Mesothelial cell of epicardium (in vitro differentiated cells): Measurements from ENCODE around the gene NUP37. TPM values are rescaled to one million over a fixed set of nuclear protein-coding genes. Genes with fewer than 3 reads are reported as not detected.
"Not testable (repeated sequence)": the region's sequence is repeated elsewhere in the genome, so short reads cannot be mapped to it uniquely, and the experiment has no call there.

Experiments
- DNase-seq, 2 experiments: peaks; one replicate each; pipeline ENCODE4 v3.0.0; 2021; ENCODE audit warnings: low spot score in 2 of 2; ENCODE audit not compliant: unreplicated experiment in 2 of 2
- H3K27ac Mint-ChIP-seq: 2 replicates; pipeline ENCODE4 v1.8.0; 2021; ENCODE audit warnings: mixed read lengths
- H3K27me3 Mint-ChIP-seq: 2 replicates; pipeline ENCODE4 v1.8.0; 2021; ENCODE audit warnings: low read depth, mixed read lengths
- H3K36me3 Mint-ChIP-seq: 2 replicates; pipeline ENCODE4 v1.8.0; 2021; ENCODE audit warnings: mixed read lengths
- H3K4me1 Mint-ChIP-seq: 2 replicates; pipeline ENCODE4 v1.8.0; 2021; ENCODE audit warnings: mixed read lengths
- H3K4me3 Mint-ChIP-seq: 2 replicates; pipeline ENCODE4 v1.8.0; 2021; ENCODE audit warnings: mild to moderate bottlenecking, moderate library complexity, mixed read lengths
- H3K9me3 Mint-ChIP-seq: 2 replicates; pipeline ENCODE4 v1.8.0; 2021; ENCODE audit warnings: mixed read lengths
- total RNA-seq: library from RNA; stranded (reverse); gene quantifications from 3 replicates; pipeline ENCODE4 v1.2.1, GENCODE V29; 2021
- TF ChIP-seq, protein P1 (sequence below): fragments of 200-600 bp; sonication (generic); IDR thresholded peaks from one replicate; pipeline ENCODE4 v1.5.0; 2021; ENCODE audit warnings: antibody characterized with exemption; ENCODE audit not compliant: unreplicated experiment

NUP37 gene
- total RNA-seq, 1 donor from 2014 or later, result 35.2 TPM

GRCh38 chr12:102130720-102131119 lies 10.8 kb upstream of the NUP37 start:
- not testable (repeated sequence) for H3K4me1 Mint-ChIP-seq, H3K27ac Mint-ChIP-seq
- peaks cover 45% of the 10 kb centered on the region for H3K36me3 Mint-ChIP-seq

DNA sequence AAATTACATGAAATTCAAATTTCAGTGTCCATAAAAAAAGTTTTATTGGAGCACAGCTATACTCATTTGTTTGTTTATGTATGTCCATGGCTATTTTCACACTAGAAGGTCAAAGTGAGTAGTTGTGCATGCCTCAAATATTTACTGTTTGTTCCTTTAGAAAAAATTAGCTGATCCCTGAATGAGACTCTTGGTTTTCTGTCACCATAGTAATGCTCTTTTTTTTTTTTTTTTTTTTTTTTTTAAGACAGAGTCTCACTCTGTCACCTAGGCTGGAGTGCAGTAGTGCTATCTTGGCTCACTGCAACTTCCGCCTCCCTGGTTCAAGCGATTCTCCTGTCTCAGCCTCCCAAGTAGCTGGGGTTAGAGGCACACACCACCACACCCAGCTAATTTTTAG lies 1.4 kb upstream of the NUP37 start:
- not testable (repeated sequence) for H3K9me3 Mint-ChIP-seq, H3K27me3 Mint-ChIP-seq, DNase-seq, H3K27ac Mint-ChIP-seq
- peaks cover 12% of the 10 kb centered on the region for H3K4me1 Mint-ChIP-seq
- peaks cover 11% of the 10 kb centered on the region for H3K36me3 Mint-ChIP-seq
- peak overlapping the region; percentile 87 for H3K4me3 Mint-ChIP-seq

More at GRCh38 chr12:102130720-102131119, 10.8 kb upstream of the NUP37 start:
- H3K4me3 Mint-ChIP-seq, H3K27me3 Mint-ChIP-seq, DNase-seq: not testable (repeated sequence)
- H3K9me3 Mint-ChIP-seq, result peaks cover 32% of the 10 kb centered on the region

DNA sequence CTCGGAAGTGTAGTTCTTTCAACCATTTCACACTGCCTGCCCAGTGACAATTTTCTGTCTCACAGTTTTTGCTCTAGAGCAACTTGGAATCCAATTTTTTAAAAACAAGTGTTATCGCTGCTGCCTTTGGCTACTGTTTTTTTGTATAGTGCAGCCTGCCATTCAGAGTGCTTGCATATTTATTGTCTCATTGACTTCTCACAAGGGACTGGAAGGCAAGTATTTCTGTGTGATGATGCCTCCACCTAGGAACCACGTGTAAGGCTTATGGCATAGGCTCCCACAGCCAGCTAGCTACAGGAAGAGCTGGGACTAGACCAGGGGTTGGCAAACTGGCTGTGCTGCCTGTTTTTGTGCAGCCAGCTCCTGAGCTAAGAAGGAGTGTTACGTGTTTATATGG lies 972 bp upstream of the NUP37 start:
- DNase-seq, result no peak
- TF ChIP-seq, protein P1, sequence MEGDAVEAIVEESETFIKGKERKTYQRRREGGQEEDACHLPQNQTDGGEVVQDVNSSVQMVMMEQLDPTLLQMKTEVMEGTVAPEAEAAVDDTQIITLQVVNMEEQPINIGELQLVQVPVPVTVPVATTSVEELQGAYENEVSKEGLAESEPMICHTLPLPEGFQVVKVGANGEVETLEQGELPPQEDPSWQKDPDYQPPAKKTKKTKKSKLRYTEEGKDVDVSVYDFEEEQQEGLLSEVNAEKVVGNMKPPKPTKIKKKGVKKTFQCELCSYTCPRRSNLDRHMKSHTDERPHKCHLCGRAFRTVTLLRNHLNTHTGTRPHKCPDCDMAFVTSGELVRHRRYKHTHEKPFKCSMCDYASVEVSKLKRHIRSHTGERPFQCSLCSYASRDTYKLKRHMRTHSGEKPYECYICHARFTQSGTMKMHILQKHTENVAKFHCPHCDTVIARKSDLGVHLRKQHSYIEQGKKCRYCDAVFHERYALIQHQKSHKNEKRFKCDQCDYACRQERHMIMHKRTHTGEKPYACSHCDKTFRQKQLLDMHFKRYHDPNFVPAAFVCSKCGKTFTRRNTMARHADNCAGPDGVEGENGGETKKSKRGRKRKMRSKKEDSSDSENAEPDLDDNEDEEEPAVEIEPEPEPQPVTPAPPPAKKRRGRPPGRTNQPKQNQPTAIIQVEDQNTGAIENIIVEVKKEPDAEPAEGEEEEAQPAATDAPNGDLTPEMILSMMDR, result no peak
- no peaks in the 10 kb centered on the region for H3K27me3 Mint-ChIP-seq
- no peaks in the 10 kb centered on the region for H3K9me3 Mint-ChIP-seq
- peaks cover 10% of the 10 kb centered on the region for H3K36me3 Mint-ChIP-seq
- peak overlapping the region; percentile 96 for H3K27ac Mint-ChIP-seq
- H3K4me3 Mint-ChIP-seq, result peak overlapping the region; percentile 87
- H3K4me1 Mint-ChIP-seq, result peaks cover 12% of the 10 kb centered on the region

- no peak for DNase-seq
- Mint-ChIP-seq H3K27me3 (no peaks in the 10 kb centered on the region), H3K4me3 (peak overlapping the region; percentile 87), H3K27ac (peak overlapping the region; percentile 96), H3K4me1 (peaks cover 12% of the 10 kb centered on the region), H3K9me3 (no peaks in the 10 kb centered on the region), H3K36me3 (peaks cover 11% of the 10 kb centered on the region)
- TF ChIP-seq, protein P1, result no peak
Observed at GRCh38 chr12:102120564-102120873, 605 bp upstream of the NUP37 start.

DNA sequence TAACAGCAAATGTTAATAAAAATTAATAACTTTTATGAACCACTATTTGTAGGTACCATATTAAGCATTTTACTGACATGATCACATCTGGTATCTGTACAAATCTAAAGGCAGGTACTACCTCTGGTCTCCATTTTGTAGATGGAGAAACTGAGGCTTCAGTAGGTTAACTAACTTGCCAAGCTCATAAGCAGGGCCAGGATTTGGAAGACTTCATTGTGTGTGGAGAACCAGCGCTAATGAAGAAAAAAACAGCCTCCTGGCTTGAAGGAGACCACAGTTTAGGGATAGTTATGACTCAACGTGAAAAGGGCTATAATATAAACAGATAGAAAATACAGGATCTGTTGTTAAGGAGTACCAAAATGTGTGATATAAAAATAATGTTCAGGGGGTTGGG lies 1.0 kb downstream of the NUP37 start:
- TF ChIP-seq, protein P1, result no peak

GRCh38 chr12:102116392-102116791 lies 3.5 kb downstream of the NUP37 start:
- H3K4me1 Mint-ChIP-seq, result peaks cover 12% of the 10 kb centered on the region
- no peaks in the 10 kb centered on the region for H3K27me3 Mint-ChIP-seq
- H3K9me3 Mint-ChIP-seq, result no peaks in the 10 kb centered on the region
- no peak for DNase-seq
- peaks cover 17% of the 10 kb centered on the region for H3K36me3 Mint-ChIP-seq
- no peak overlapping the region for H3K4me3 Mint-ChIP-seq
- TF ChIP-seq, protein P1, result no peak
- H3K27ac Mint-ChIP-seq, result no peak overlapping the region

More for the DNA sequence above, 1.0 kb downstream of the NUP37 start:
- Mint-ChIP-seq H3K27me3 (no peaks in the 10 kb centered on the region), H3K4me1 (peaks cover 12% of the 10 kb centered on the region), H3K36me3 (peaks cover 13% of the 10 kb centered on the region), H3K9me3 (no peaks in the 10 kb centered on the region), H3K27ac (peak overlapping the region; percentile 77), H3K4me3 (peak overlapping the region; percentile 87)
- DNase-seq, result no peak

DNA sequence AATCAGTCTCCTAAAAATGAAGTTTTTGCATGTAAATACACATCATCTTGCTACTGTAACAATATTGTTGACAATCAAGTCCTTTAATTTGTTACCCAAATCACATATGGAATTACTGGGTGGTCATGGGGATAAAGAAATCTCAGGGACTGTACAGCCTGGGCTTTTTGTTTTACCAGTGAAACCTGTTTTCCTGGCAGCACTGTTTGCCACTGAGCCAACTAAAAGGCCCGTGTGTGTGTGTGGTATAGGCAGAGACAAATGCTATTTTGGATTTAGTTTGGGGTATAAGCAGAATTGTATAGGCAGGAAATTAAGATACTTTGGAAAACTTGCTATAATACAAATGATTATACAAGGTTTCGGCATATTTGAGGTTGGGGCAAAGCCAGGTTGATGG lies 5.7 kb downstream of the NUP37 start:
- Mint-ChIP-seq H3K4me3 (no peak overlapping the region), H3K27ac (no peak overlapping the region), H3K4me1 (peaks cover 4% of the 10 kb centered on the region), H3K27me3 (no peaks in the 10 kb centered on the region), H3K9me3 (no peaks in the 10 kb centered on the region), H3K36me3 (peaks cover 35% of the 10 kb centered on the region)
- TF ChIP-seq, protein P1, result no peak
- DNase-seq, result no peak
